ENCODE data around the gene DHX35.
A peak's percentile ranks its signal among the peaks of the same experiment; 100 is the strongest.

DHX35 gene

DNA sequence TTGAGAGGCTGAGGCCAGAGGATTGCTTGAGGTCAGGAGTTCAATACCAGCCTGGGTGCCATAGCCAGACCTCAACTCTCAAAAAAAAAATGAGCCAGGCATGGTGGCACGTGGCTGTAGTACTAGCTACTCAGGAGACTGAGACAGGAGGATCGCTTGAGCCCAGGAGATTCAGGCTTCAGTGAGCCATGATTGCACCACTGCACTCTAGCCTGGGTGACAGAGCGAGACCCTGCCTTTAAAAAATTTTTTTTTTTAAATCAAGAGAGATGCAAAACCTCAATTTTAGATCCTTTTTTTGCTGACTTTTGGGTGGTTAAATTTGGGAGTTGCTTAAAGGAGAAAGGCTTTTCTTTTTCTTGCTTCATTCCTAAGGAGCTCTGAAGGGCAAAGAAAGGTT lies 70.9 kb downstream of the DHX35 start:
- no peak for DNase-seq

DNA sequence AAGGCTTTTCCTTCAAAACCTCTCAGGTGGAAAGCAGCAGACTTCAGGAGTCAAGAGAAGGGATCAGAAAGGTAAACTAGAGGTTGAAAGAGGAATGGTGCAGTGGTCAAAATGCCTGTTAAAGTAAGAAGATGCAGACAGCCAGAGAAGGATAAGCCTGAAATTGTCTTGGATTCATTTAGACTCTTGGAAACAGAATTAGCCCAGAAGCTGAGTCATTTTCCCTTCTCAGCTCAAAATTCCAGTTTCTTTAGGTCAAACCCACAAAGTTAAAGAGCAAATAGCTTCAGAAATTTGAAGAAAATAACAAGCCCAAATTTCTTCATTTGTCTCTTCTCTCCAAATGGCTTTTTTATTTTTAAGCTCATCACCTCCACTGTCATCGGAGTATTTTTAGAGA lies 73.9 kb downstream of the DHX35 start:
- no peak for DNase-seq

DNA sequence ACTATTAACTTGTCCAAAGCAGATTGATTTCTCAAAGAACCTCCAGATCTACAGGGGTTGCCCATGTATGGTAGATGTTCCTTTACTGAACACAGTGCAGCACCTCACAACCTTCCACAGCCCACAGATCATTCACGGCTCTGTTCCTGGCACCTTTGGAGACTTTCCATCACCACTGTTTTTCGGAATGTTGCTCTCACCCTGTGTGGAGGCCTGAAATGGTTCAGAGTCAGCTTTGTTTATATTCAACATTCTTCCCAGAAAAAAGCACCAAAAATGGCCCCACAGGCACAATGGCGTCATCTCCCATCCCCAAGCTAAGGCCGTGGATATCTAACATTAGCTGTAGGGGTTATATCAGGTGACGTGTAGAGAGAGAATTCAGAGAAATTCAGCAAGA lies 74.7 kb downstream of the DHX35 start:
- DNase-seq = no peak

DNA sequence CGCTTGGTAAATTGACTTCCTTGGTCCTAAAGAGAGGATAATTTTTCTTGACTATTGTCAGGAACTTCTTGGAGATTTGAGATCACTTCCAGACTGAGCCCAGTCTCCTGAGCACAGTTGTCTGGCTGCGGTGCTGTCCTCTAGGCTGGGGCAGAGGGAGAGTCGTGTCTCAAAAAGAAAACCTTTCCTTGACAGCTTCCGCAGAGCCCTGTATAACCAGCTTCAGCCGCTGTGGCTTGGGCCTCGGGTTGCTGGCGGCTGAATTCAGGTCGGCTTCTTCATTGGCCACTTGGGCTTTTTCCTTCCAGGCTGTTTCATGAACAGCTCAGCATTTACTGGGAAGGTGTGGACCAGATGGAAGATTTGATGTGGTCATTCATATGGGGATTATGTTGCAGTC lies 75.9 kb downstream of the DHX35 start:
- no peak for DNase-seq

- no peak for DNase-seq
Observed at GRCh38 chr20:39038495-39038894, 76.4 kb downstream of the DHX35 start.

DNA sequence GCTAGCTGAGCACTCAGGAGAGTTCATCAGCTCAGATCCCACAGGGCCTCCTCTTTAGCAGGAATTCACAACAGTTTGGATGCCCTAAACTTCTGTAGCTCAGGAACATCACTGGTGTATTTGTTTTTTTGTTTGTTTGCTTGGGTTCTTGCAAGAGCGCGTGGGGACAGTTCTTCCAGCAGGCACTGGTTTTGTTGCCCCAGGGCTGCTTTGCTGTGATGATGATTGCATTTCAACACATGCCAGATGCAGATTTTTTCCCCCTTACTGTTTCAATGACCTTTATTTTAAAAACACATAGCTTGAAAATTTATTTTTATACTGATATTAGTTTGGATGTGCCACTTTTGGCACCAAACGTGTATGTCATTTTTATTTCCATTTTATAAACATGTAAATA lies 77.1 kb downstream of the DHX35 start:
- DNase-seq = no peak

- no peak for DNase-seq
Observed at GRCh38 chr20:39040116-39040515, 78.0 kb downstream of the DHX35 start.

DNA sequence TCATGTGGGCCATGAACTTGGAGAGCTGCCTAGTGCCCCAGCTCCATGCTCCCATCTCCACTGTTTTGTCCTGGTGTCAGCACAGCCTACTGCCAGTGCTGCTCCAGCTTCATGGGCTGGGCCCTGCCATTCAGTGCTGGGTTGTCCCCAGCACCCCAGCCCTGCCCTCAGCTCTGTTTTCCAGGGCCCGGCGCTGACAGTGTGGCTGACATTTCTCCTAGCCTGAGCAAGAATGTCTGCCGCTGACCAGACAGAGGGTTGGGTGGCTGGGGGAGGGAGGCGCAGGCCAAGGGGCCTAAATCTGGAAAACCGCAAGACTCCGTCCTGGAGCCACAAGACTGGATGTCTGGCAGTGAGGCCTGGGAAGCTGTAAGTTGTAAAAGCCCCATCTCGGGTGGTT lies 78.9 kb downstream of the DHX35 start:
- no peak for DNase-seq

GRCh38 chr20:39042279-39043150 lies 80.4 kb downstream of the DHX35 start:
- no peak for DNase-seq

GRCh38 chr20:39044501-39044900 lies 82.4 kb downstream of the DHX35 start:
- no peak for DNase-seq

- DNase-seq = no peak
Observed at GRCh38 chr20:39045676-39046075, 83.5 kb downstream of the DHX35 start.

DNA sequence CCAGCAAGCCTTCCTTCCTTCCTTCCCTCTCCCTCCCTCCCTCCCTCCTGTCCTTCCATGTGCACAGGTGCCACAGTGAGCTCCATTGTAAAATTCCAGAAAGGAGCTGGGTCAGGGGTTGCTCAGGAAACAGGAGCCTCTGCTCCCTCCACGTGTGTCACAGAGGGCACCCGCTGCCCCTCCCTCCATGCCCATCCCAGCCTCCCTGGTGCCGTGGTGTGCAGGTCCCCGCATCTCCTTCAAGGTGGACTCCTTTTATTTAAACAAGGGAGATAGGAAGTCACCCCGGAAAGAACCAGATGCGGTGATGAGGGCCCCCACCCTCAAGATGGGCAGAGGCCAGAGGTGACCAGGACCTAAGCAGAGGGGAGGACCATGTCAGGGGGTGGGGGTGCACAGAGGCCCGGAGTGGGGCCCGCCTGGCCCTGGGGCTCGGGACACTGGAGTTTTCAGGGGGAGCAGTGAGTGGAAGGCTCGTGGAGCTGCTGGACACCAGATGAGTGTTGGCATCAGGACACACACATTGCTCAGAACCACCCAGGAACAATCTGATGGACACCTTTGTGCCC lies 85.4 kb downstream of the DHX35 start:
- DNase-seq = no peak

- no peak for DNase-seq
Observed at GRCh38 chr20:39048000-39048696, 86.0 kb downstream of the DHX35 start.

GRCh38 chr20:39049148-39049547 lies 87.0 kb downstream of the DHX35 start:
- no peak for DNase-seq

DNA sequence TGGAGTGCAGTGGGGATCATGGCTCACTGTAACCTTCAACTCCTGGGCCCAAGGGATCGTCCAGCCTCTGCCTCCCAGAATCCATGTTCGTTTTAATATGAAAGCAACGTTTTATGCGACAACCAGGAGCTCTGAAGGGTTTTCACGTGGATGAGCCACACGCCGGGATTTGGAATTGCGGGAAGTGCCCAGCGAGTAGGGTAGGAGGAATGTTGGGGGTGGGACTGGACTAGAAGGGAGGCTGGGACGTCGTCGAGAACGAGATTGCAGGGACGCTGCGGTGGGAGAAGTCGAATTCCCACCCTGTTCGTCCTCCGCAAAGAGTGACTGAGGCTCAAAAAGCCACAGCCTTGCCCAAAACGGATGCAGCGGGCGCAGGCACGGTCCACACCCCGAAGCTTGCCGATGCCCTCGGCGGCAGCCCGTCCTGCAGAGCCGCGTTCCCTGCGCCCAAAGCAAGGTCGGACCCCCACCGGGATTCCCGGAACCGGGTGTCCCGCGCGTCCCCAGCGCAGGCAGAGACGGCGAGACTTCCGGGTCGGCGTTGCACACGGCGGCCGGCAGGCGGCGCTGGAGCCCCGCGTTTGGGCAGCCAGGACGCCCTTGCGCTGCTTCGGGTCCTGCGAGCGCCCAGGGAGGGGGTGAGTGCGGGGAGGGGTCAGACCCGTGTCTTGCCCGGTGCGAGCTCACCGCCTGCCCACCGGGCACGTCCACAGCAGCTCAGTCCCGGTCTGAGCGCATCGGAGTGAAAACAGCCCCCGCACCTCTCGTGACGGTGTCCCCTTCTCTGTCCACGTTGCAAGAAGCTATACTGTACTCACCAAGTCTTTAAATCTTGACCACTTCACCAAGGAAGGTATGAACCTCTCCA lies 87.8 kb downstream of the DHX35 start:
- DNase-seq = peak; percentile 34

GRCh38 chr20:39050555-39050902 lies 88.4 kb downstream of the DHX35 start:
- DNase-seq = no peak

DNA sequence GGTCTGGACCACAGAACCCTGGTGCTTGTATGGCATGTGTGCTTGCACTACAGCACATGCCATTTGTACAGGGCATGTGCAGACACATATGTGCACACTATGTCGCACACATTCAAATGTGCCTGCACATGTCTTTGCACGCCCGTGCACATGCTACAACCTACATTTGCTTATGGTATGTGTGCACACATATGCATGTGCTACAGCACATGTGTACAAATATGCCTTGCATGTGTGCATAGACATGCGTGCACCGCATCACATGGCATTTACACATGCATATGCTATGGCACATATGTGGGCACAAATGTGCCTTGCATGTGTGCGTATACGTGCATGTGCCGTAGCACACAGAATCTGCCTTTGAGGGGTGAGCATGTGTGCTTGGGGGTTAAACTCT lies 90.5 kb downstream of the DHX35 start:
- no peak for DNase-seq

DNA sequence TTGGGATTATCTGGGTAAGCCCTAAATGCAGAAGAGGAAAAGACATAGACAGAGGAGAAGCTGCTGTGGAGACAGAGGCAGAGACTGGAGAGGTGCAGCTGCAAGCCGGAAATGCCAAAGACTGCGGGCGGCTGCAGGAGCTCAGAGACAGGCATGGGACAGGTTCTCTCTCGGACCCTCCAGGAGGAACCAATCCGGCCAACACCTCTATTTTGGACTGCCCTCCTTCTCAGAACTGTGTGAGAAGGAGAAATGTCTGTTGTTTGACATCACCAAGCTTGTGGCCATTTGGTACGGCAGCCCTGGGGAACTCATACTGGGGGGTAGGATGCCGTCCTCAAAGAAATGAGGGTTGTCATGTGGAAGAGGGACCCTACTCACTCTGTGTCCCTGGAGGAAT lies 95.0 kb downstream of the DHX35 start:
- no peak for DNase-seq

DNA sequence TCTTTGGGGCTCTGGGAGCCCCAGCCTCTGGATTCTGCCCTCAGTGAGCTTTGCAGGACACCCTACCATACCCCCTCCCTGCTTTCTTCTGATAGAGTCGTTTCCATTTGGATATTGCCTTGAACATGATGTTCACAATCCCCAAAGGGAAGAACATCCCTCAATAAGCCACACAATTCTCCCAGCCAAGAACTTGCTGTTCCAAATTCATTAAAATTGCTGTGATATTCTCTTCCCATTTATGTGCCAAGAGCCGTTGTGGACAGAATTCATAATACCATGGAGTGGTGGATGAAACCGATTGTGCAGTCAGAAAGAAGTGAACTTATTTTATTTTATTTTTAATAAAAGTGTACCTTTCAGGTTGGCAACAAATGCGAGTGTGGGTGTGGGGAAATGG lies 95.8 kb downstream of the DHX35 start:
- DNase-seq = no peak

DNA sequence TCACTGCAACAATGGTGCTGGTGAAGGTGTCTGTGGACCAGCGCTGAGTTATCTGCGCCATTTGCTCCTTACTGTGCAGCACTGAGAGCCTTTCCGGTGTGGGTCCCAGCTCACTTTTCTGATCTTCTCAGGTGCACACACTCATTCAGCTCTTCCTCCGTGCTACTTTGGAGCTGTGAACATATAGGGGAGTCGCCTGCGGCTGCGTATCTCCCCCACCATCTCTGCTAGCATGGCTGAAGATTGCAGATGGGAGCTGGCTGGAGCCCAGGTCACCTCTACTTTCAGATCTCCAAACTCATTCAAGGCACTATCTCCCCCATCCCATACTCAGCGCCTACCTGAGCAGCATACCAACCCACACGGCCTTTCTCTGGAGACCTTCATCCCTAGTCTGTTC lies 96.9 kb downstream of the DHX35 start:
- DNase-seq = no peak

- DNase-seq = no peak
Observed at GRCh38 chr20:39066471-39067242, 104.5 kb downstream of the DHX35 start.

DNA sequence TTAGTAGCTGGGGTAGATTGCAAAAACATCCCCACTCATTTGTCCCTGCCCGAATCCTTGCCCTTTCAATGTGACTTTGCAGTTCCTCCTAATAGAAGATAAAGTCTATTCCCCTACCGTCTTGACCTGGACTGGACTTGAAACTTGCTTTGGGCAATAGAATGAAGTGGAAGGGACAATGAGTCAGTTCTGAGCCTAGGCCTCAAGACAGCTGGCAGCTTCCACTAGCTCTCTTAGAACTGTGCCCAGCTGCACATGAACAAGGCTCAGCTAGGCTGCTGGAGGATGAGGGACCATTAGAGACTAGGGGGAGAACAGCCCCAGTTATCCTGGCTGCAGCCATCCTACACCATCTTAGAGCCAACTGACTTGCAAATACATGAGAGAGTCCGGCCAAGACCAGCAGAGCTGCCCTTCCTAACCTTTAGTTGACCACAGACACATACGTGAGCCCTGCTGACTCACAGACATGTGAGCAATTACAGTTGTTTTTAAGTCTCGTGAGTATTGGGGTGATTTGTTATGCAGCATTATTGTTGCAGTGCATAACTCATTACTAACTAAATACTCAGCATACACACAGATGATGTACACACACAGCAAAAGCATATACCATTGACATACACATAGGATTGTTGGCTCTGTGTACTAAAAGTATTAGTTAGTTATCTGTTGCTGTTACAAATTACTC lies 105.5 kb downstream of the DHX35 start:
- DNase-seq = no peak
